NB4 (cell line): ENCODE data around the gene CYB5A.
"Not testable (repeated sequence)": the region's sequence is repeated elsewhere in the genome, so short reads cannot be mapped to it uniquely, and the experiment has no call there.

ENCODE experiments used
- DNase-seq: peaks from one replicate; pipeline ENCODE4 v3.0.0; 2010; ENCODE audit warnings: low read depth
- H3K4me3 ChIP-seq: one replicate; pipeline ENCODE4 v1.5.1; 2011; ENCODE audit warnings: mild to moderate bottlenecking, low read depth, low read length, moderate library complexity
- MYC ChIP-seq: IDR thresholded peaks from 2 replicates; pipeline ENCODE4 v1.6.1; 2011; ENCODE audit warnings: low read depth, low read length
- POLR2A ChIP-seq: IDR thresholded peaks from 2 replicates; pipeline ENCODE4 v1.6.1; 2011; ENCODE audit warnings: mild to moderate bottlenecking; ENCODE audit not compliant: insufficient read length; ENCODE audit errors: extremely low read depth
- TF ChIP-seq, protein P1 (sequence below): IDR thresholded peaks from 2 replicates; pipeline ENCODE4 v1.6.1; 2011; ENCODE audit warnings: low read depth, low read length
- TF ChIP-seq, protein P2 (sequence below): IDR thresholded peaks from one replicate; pipeline ENCODE4 v1.5.1; 2012; ENCODE audit warnings: low read depth, low read length

CYB5A gene

DNA sequence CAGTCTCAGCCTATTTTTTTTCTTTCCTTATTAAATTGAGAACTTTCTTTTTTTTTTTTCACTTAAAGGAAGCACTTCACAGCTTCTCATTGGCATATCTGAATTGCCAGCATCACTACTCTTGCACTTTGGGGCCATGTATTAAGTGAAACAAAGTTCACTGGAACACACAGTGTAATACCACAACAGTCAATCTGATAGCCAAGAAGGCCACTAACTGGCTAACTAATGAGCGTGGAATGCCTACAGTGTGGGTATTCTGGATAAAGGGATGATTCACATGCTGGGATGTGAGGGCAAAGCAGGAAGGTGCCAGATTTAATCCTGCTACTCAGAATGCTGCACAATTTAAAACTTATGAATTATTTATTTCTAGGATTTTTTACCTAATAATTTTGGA lies 12.2 kb upstream of the CYB5A start:
- no peak overlapping the region for H3K4me3 ChIP-seq
- no peak for DNase-seq
- TF ChIP-seq, protein P1, sequence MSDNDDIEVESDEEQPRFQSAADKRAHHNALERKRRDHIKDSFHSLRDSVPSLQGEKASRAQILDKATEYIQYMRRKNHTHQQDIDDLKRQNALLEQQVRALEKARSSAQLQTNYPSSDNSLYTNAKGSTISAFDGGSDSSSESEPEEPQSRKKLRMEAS = no peak
- TF ChIP-seq, protein P2, sequence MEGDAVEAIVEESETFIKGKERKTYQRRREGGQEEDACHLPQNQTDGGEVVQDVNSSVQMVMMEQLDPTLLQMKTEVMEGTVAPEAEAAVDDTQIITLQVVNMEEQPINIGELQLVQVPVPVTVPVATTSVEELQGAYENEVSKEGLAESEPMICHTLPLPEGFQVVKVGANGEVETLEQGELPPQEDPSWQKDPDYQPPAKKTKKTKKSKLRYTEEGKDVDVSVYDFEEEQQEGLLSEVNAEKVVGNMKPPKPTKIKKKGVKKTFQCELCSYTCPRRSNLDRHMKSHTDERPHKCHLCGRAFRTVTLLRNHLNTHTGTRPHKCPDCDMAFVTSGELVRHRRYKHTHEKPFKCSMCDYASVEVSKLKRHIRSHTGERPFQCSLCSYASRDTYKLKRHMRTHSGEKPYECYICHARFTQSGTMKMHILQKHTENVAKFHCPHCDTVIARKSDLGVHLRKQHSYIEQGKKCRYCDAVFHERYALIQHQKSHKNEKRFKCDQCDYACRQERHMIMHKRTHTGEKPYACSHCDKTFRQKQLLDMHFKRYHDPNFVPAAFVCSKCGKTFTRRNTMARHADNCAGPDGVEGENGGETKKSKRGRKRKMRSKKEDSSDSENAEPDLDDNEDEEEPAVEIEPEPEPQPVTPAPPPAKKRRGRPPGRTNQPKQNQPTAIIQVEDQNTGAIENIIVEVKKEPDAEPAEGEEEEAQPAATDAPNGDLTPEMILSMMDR = no peak
- no peak for TF ChIP-seq POLR2A
- TF ChIP-seq MYC = no peak

DNA sequence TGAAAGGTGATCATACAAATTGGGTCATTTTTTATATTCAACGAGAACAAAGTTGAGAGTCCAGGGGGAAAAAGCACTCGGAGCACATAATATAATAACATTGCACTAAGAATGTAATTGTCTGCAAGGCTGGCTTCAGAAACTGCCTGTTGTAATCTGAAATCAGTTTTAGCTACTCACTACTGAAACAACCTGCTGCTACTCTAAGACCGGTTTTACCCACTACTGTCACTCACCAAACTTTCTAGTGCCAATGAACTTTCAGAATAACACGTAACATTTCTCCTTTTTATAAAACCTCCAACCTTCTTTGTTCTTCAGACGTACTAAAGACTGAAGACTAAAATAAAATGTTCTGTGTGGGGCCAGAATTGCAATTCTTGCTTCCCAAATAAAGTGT lies 11.5 kb upstream of the CYB5A start:
- TF ChIP-seq MYC = no peak
- TF ChIP-seq, protein P2 = no peak
- no peak for TF ChIP-seq POLR2A
- TF ChIP-seq, protein P1 = no peak
- H3K4me3 ChIP-seq = no peak overlapping the region
- DNase-seq = no peak

DNA sequence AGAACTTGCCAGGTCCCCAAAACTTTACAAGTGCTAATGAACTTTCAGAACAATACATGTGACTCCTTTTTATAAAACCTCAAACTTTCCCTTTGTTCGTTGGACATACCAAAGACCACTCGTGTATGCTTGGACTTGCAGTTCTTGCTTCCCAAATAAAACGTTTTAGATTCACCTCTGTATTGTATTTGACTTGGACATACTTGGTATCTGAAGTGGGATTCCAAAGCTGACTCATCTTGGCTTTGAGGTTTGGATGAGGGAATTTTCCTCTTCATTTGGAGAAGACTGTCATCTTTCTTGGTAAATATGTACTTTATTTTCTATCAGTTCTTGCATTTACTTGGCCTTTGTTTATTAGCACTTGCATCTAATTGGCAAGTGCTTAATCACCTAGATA lies 8.0 kb upstream of the CYB5A start:
- TF ChIP-seq, protein P1 = no peak
- TF ChIP-seq MYC (no peak), POLR2A (no peak)
- TF ChIP-seq, protein P2 = no peak
- no peak for DNase-seq
- H3K4me3 ChIP-seq = no peak overlapping the region

DNA sequence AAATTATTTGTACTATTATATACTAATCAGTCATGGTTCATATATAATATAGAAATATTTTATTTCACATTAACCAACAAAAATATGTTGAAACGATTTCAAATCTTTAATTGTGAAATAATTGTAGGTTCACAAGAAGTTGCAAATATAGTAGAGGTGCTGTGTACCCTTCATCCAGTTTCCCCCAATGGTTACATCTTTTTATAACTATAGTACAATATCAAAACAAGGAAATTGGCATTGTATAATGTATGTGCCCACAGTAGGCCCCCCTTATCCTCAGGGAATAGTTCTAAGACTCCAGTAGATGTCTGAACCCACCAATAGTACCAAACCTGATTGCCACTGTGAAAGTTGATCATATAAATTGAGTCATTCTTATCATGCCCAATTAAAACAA lies 7.4 kb upstream of the CYB5A start:
- TF ChIP-seq, protein P1 = no peak
- no peak for TF ChIP-seq POLR2A
- TF ChIP-seq MYC = no peak
- TF ChIP-seq, protein P2 = no peak
- DNase-seq = no peak

DNA sequence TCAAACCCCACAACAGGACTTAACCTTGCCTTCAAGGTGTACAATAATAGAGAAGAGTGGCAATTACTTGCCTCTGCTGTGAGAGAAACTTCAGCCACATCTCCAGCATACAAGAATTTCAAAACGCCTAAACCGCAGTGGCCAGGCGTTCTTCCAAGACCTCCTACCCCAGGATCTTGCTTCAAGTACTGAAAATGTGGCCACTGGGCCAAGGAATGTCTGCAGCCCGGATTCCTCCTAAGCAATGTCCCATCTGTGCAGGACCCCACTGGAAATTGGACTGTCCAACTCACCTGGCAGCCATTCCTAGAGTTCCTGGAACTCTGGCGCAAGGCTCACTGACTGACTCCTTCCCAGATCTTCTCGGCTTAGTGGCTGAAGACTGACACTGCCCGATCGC lies 2.8 kb upstream of the CYB5A start:
- TF ChIP-seq, protein P1 = no peak
- TF ChIP-seq POLR2A (no peak), MYC (no peak)
- TF ChIP-seq, protein P2 = no peak
- no peak overlapping the region for H3K4me3 ChIP-seq
- no peak for DNase-seq

More for the DNA sequence above, 7.4 kb upstream of the CYB5A start:
- no peak overlapping the region for H3K4me3 ChIP-seq

DNA sequence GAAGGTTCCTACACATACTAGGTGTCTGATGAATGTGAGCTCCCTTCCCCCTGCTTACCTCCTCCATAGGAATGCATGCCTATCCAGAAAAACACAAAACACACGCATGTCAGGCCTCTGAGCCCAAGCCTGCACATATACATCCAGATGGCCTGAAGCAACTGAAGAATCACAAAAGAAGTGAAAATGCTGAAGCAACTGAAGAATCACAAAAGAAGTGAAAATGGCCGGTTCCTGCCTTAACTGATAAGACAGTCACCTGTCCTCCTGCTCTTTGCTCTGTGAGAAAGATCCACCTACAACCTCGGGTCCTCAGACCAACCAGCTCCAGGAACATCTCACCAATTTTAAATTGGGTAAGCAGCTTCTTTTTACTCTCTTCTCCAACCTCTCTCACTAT lies 1.2 kb upstream of the CYB5A start:
- not testable (repeated sequence) for H3K4me3 ChIP-seq, DNase-seq
